Gastroesophageal sphincter (tissue), 4 donors: ENCODE data around the gene IGSF11. TPM values are rescaled to one million over a fixed set of nuclear protein-coding genes. Genes with fewer than 3 reads are reported as not detected.

Experiments used
- ATAC-seq: fragments of 150-250 bp; one replicate; pipeline ENCODE4 v1.9.1; 2016; ENCODE audit warnings: mild to moderate bottlenecking, moderate library complexity
- H3K27ac ChIP-seq, 4 donors: fragments of 200-600 bp; sonication (generic) in 3 of 4; 1 replicate in 3 of 4; 2 replicates in 1 of 4; pipeline ENCODE4 v1.5.1; 2016 to 2019
- H3K27me3 ChIP-seq: fragments of 200-600 bp; sonication (generic); one replicate; pipeline ENCODE4 v1.5.1; 2019
- H3K36me3 ChIP-seq, 2 donors: fragments of 200-600 bp; sonication (generic); one replicate each; pipeline ENCODE4 v1.5.1; 2019; ENCODE audit warnings: control low read depth in 1 of 2
- H3K4me1 ChIP-seq, 3 donors: fragments of 200-600 bp; sonication (generic); 1 replicate in 2 of 3; 2 replicates in 1 of 3; pipeline ENCODE4 v1.5.1; 2016 to 2019; ENCODE audit warnings: control low read depth in 2 of 3
- H3K4me3 ChIP-seq, 2 donors: fragments of 200-600 bp; sonication (generic); one replicate each; pipeline ENCODE4 v1.5.1; 2019; ENCODE audit warnings: mild to moderate bottlenecking in 1 of 2, moderate library complexity in 1 of 2
- H3K9me3 ChIP-seq, 3 donors: fragments of 200-600 bp; sonication (generic); one replicate each; pipeline ENCODE4 v1.5.1; 2017 to 2019; ENCODE audit warnings: control low read depth in 2 of 3
- CTCF ChIP-seq, 4 experiments: fragments of 200-600 bp in 2 of 4; fragments of 450-650 bp in 2 of 4; sonication (generic) in 1 of 4; IDR thresholded peaks; one replicate each; pipeline ENCODE4 v1.5.1; 2017 to 2019; ENCODE audit warnings: antibody characterized with exemption in 4 of 4, mild to moderate bottlenecking in 2 of 4, moderate library complexity in 2 of 4
- EP300 ChIP-seq: sonication (generic); formaldehyde crosslinking; IDR thresholded peaks from one replicate; pipeline ENCODE4 v1.6.1; 2017; ENCODE audit warnings: antibody characterized with exemption, mild to moderate bottlenecking
- POLR2A ChIP-seq, 2 donors: fragments of 450-650 bp; IDR thresholded peaks; one replicate each; pipeline ENCODE4 v1.6.1; 2017; ENCODE audit warnings: antibody characterized with exemption in 2 of 2, mild to moderate bottlenecking in 2 of 2, moderate library complexity in 1 of 2
- POLR2AphosphoS5 ChIP-seq: sonication (generic); formaldehyde crosslinking; IDR thresholded peaks from one replicate; pipeline ENCODE4 v1.6.1; 2017; ENCODE audit warnings: antibody characterized with exemption
- WGBS, 2 donors: methylation state at CpG; one replicate each; pipeline ENCODE4 v1.1.5; 2018; ENCODE audit warnings: low coverage in 1 of 2; 5-methylcytosine and 5-hydroxymethylcytosine counted together
- total RNA-seq, 4 donors: library from RNA; depleted of rRNA; stranded (reverse); fragments of >200 nt; gene quantifications; one replicate each; pipeline ENCODE4 v1.1.0, GENCODE V29; 2016

The IGSF11 gene
- total RNA-seq, 4 donors from 2014 or later = 2.0 to 20.2 (median 6.1) TPM

GRCh38 chr3:118943597-118943996 lies 91.0 kb downstream of the IGSF11 start:
- Histone ChIP-seq H3K27me3 (no peaks in the 10 kb centered on the region), H3K9me3 (peaks cover 0 to 13% (median 0%) of the 10 kb centered on the region in 3 donors), H3K4me1 (peaks cover 0 to 12% (median 0%) of the 10 kb centered on the region in 3 donors), H3K36me3 (no peaks in the 10 kb centered on the region), H3K4me3 (no peak overlapping the region), H3K27ac (no peak overlapping the region)
- ATAC-seq = no peak
- TF ChIP-seq EP300 = no peak
- TF ChIP-seq CTCF (IDR thresholded peaks at IDR 0.05) = no peak
- no peak for TF ChIP-seq POLR2A (IDR thresholded peaks at IDR 0.05)
- TF ChIP-seq POLR2AphosphoS5 = no peak

GRCh38 chr3:118942671-118943070 lies 92.0 kb downstream of the IGSF11 start:
- no peak for ATAC-seq
- peaks cover 0 to 12% (median 0%) of the 10 kb centered on the region in 3 donors for H3K4me1 ChIP-seq
- no peak overlapping the region for H3K4me3 ChIP-seq
- no peaks in the 10 kb centered on the region for H3K36me3 ChIP-seq
- no peak overlapping the region for H3K27ac ChIP-seq
- no peak for TF ChIP-seq POLR2AphosphoS5
- no peak for TF ChIP-seq POLR2A (IDR thresholded peaks at IDR 0.05)
- no peak for TF ChIP-seq EP300
- TF ChIP-seq CTCF (IDR thresholded peaks at IDR 0.05) = no peak
- H3K27me3 ChIP-seq = no peaks in the 10 kb centered on the region
- WGBS, 2 donors = 58% methylated on average over 1 of the region's 1 CpG; no CpG with 5 or more reads in 1 of the 2 donors
- peaks cover 0 to 13% (median 0%) of the 10 kb centered on the region in 3 donors for H3K9me3 ChIP-seq

GRCh38 chr3:118942195-118942594 lies 92.5 kb downstream of the IGSF11 start:
- TF ChIP-seq POLR2A (IDR thresholded peaks at IDR 0.05) (no peak), POLR2AphosphoS5 (no peak), CTCF (IDR thresholded peaks at IDR 0.05) (no peak), EP300 (no peak)
- Histone ChIP-seq H3K27me3 (no peaks in the 10 kb centered on the region), H3K4me3 (no peak overlapping the region), H3K36me3 (no peaks in the 10 kb centered on the region), H3K4me1 (peaks cover 0 to 12% (median 0%) of the 10 kb centered on the region in 3 donors), H3K9me3 (peaks cover 0 to 13% (median 0%) of the 10 kb centered on the region in 3 donors), H3K27ac (no peak overlapping the region)
- WGBS, 2 donors = 74 to 95% methylated on average over 2 of the region's 3 CpGs
- no peak for ATAC-seq

GRCh38 chr3:118941236-118941635 lies 93.4 kb downstream of the IGSF11 start:
- Histone ChIP-seq H3K9me3 (peaks cover 0 to 13% (median 0%) of the 10 kb centered on the region in 3 donors), H3K4me1 (peaks cover 0 to 12% (median 0%) of the 10 kb centered on the region in 3 donors), H3K36me3 (no peaks in the 10 kb centered on the region), H3K4me3 (no peak overlapping the region), H3K27me3 (no peaks in the 10 kb centered on the region), H3K27ac (no peak overlapping the region)
- 69 to 82% methylated on average over 3 of the region's 3 CpGs for WGBS, 2 donors
- no peak for ATAC-seq
- no peak for TF ChIP-seq CTCF (IDR thresholded peaks at IDR 0.05)
- TF ChIP-seq POLR2A (IDR thresholded peaks at IDR 0.05) = no peak
- no peak for TF ChIP-seq EP300
- TF ChIP-seq POLR2AphosphoS5 = no peak

- Histone ChIP-seq H3K27ac (no peak overlapping the region), H3K27me3 (no peaks in the 10 kb centered on the region), H3K36me3 (no peaks in the 10 kb centered on the region), H3K4me1 (peaks cover 0 to 16% (median 0%) of the 10 kb centered on the region in 3 donors), H3K9me3 (peaks cover 0 to 13% (median 0%) of the 10 kb centered on the region in 3 donors), H3K4me3 (no peak overlapping the region)
- no peak for ATAC-seq
- 89 to 93% methylated on average over 3 to 4 of the region's 5 CpGs for WGBS, 2 donors
- TF ChIP-seq POLR2AphosphoS5 (no peak), CTCF (IDR thresholded peaks at IDR 0.05) (no peak), POLR2A (IDR thresholded peaks at IDR 0.05) (no peak), EP300 (no peak)
These were observed 96.3 kb downstream of the IGSF11 start for GRCh38 chr3:118938183-118938961.
